ENCODE data around the gene UGT1A4.

DNA sequence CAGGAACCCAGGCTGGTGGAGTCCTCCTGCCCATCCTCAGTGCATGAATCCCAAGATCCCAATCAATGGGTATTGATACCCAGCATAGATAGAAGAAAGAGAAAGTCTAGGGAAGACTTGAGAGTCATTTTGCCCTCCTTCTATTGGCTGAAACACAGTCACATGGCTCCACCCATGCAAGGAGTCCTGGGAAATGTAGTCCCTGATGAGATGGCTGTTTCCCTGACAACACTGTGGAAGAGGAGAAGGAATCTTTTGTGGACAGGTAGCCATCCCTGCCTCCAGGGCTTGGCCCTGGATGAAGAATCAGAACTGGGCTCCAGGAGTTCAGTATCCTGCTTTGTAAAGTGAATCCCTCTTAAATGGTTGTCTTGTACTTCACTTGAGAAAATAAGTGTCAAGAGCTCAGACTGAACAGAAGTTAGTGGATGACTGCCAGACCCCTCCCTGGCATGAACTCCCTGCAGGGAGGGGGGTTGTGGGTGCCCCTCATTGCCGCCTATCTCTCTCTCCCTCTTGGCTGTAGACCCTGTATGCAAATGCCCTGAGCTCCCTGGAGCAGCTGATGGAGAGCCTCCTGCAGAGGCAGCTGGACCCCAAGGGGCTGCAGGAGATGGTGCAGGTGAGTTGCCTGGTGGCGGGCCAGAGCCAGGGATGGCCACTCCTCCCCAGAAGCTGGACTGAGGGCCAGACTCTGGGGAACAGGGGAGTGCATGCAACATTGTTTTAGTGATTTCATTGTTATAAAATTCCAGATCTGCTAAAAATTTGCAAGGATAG is 95.7 kb downstream of the UGT1A4 start:
- TF ChIP-seq, protein P1, sequence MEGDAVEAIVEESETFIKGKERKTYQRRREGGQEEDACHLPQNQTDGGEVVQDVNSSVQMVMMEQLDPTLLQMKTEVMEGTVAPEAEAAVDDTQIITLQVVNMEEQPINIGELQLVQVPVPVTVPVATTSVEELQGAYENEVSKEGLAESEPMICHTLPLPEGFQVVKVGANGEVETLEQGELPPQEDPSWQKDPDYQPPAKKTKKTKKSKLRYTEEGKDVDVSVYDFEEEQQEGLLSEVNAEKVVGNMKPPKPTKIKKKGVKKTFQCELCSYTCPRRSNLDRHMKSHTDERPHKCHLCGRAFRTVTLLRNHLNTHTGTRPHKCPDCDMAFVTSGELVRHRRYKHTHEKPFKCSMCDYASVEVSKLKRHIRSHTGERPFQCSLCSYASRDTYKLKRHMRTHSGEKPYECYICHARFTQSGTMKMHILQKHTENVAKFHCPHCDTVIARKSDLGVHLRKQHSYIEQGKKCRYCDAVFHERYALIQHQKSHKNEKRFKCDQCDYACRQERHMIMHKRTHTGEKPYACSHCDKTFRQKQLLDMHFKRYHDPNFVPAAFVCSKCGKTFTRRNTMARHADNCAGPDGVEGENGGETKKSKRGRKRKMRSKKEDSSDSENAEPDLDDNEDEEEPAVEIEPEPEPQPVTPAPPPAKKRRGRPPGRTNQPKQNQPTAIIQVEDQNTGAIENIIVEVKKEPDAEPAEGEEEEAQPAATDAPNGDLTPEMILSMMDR (IDR thresholded peaks at IDR 0.05 in 2 of 3, conservative IDR thresholded peaks at IDR 0.05 in 1 of 3; ENCODE audit: insufficient read depth in 2 of 3, low read depth in 1 of 3, low read length in 3 of 3), result no peak
- no peak for TF ChIP-seq EZH2 (IDR thresholded peaks at IDR 0.05; ENCODE audit: borderline replicate concordance, low read depth, low read length)
- no peak for TF ChIP-seq SRF (CRISPR knock-in tag; IDR thresholded peaks at IDR 0.05)
- TF ChIP-seq ATF1 (CRISPR knock-in tag; IDR thresholded peaks at IDR 0.05), result no peak
- TF ChIP-seq ATF1 (tag; IDR thresholded peaks at IDR 0.05), result no peak
- no peak for TF ChIP-seq TCFL5 (CRISPR knock-in tag; conservative IDR thresholded peaks at IDR 0.05)
- no peak for TF ChIP-seq EP300 (IDR thresholded peaks at IDR 0.05; ENCODE audit: low read length)
- no peak for TF ChIP-seq MAFK (IDR thresholded peaks at IDR 0.05; ENCODE audit: low read length)
- no peak for TF ChIP-seq KDM1A (IDR thresholded peaks at IDR 0.05)

All from K562 (cell line).